GM23338 (cell line): ENCODE results near the gene KLRK1. TPM values are rescaled to one million over a fixed set of nuclear protein-coding genes. Genes with fewer than 3 reads are reported as not detected.

Experiments used
- ATAC-seq: fragments of 200-7000 bp; cut with Tn5 transposase; 3 replicates; pipeline ENCODE4 v1.9.1; 2020
- DNase-seq: peaks from one replicate; pipeline ENCODE4 v3.0.0-alpha.2; 2015; ENCODE audit warnings: low spot score
- H2AFZ ChIP-seq: fragments of 200-600 bp; sonication (generic); 2 replicates; pipeline ENCODE4 v1.8.0; 2016; ENCODE audit warnings: antibody characterized with exemption, mild to moderate bottlenecking, moderate library complexity
- H3F3A ChIP-seq: fragments of 200-600 bp; sonication (generic); replicated peaks from 2 replicates; pipeline ENCODE4 v1.8.0; 2017; ENCODE audit warnings: antibody characterized with exemption, mixed run types, low read depth
- H3K27ac ChIP-seq: fragments of 200-600 bp; sonication (generic); 2 replicates; pipeline ENCODE4 v1.6.1; 2016; ENCODE audit warnings: low read depth
- H3K27me3 ChIP-seq: fragments of 200-600 bp; sonication (generic); 2 replicates; pipeline ENCODE4 v1.8.0; 2016; ENCODE audit warnings: mild to moderate bottlenecking, mixed run types, moderate library complexity; ENCODE audit not compliant: insufficient read depth
- H3K36me3 ChIP-seq: fragments of 200-600 bp; sonication (generic); 2 replicates; pipeline ENCODE4 v1.8.0; 2016; ENCODE audit warnings: mild to moderate bottlenecking; ENCODE audit not compliant: insufficient read depth
- H3K4me1 ChIP-seq: fragments of 200-600 bp; sonication (generic); 2 replicates; pipeline ENCODE4 v1.8.0; 2016; ENCODE audit warnings: mild to moderate bottlenecking, moderate library complexity; ENCODE audit not compliant: insufficient read depth
- H3K4me2 ChIP-seq: fragments of 200-600 bp; sonication (generic); 2 replicates; pipeline ENCODE4 v1.7.1; 2017; ENCODE audit warnings: mixed run types
- H3K4me3 ChIP-seq: fragments of 200-600 bp; sonication (generic); 2 replicates; pipeline ENCODE4 v1.6.1; 2016; ENCODE audit warnings: mixed run types
- H3K79me2 ChIP-seq: fragments of 200-600 bp; sonication (generic); replicated peaks from 2 replicates; pipeline ENCODE4 v1.8.0; 2017; ENCODE audit warnings: mild to moderate bottlenecking; ENCODE audit not compliant: insufficient read depth
- H3K9me2 ChIP-seq: fragments of 200-600 bp; sonication (generic); 2 replicates; pipeline ENCODE4 v1.8.0; 2017; ENCODE audit not compliant: insufficient read depth
- H4K20me1 ChIP-seq: fragments of 200-600 bp; sonication (generic); replicated peaks from 2 replicates; pipeline ENCODE4 v1.8.0; 2017; ENCODE audit warnings: mild to moderate bottlenecking; ENCODE audit not compliant: insufficient read depth
- H3K27ac Mint-ChIP-seq: 2 replicates; pipeline ENCODE4 v1.8.0; 2020; ENCODE audit warnings: inconsistent platforms, mild to moderate bottlenecking, moderate library complexity, mixed read lengths
- H3K27me3 Mint-ChIP-seq: 3 replicates; pipeline ENCODE4 v1.8.0; 2022; ENCODE audit warnings: low read depth, mild to moderate bottlenecking, moderate library complexity, mixed read lengths, inconsistent platforms; ENCODE audit not compliant: insufficient read depth, poor library complexity
- H3K36me3 Mint-ChIP-seq: 3 replicates; pipeline ENCODE4 v1.8.0; 2021; ENCODE audit warnings: low read depth, mild to moderate bottlenecking, inconsistent platforms, moderate library complexity, mixed read lengths
- H3K4me1 Mint-ChIP-seq: 3 replicates; pipeline ENCODE4 v1.8.0; 2020; ENCODE audit warnings: mild to moderate bottlenecking, inconsistent platforms, mixed read lengths
- H3K4me3 Mint-ChIP-seq: 3 replicates; pipeline ENCODE4 v1.8.0; 2021; ENCODE audit warnings: moderate library complexity, mild to moderate bottlenecking, inconsistent platforms, mixed read lengths
- H3K9me3 Mint-ChIP-seq: 3 replicates; pipeline ENCODE4 v1.8.0; 2020; ENCODE audit warnings: moderate library complexity, mild to moderate bottlenecking, inconsistent platforms, mixed read lengths
- CREB1 ChIP-seq: fragments of 250-450 bp; sonication (Bioruptor Pico); IDR thresholded peaks from 2 replicates; pipeline ENCODE4 v1.5.0; 2020; ENCODE audit warnings: low read depth, mild to moderate bottlenecking, moderate library complexity
- EZH2 ChIP-seq: fragments of 200-600 bp; sonication (generic); IDR thresholded peaks from one replicate; pipeline ENCODE4 v1.8.0; 2017; ENCODE audit warnings: antibody characterized with exemption, mild to moderate bottlenecking, low read depth; ENCODE audit not compliant: unreplicated experiment
- EZH2phosphoT487 ChIP-seq: fragments of 200-600 bp; sonication (generic); IDR thresholded peaks from one replicate; pipeline ENCODE4 v1.8.1; 2018; ENCODE audit warnings: antibody characterized with exemption; ENCODE audit not compliant: unreplicated experiment
- JUNB ChIP-seq: IDR thresholded peaks from one replicate; pipeline ENCODE4 v1.6.1; 2016; ENCODE audit warnings: antibody characterized with exemption; ENCODE audit not compliant: unreplicated experiment
- NANOG ChIP-seq: IDR thresholded peaks from 2 replicates; pipeline ENCODE4 v1.6.1; 2016; ENCODE audit warnings: antibody characterized with exemption, borderline replicate concordance
- POLR2AphosphoS5 ChIP-seq: IDR thresholded peaks from 2 replicates; pipeline ENCODE4 v1.6.1; 2016; ENCODE audit warnings: antibody characterized with exemption, low read depth
- STAT1 ChIP-seq: IDR thresholded peaks from one replicate; pipeline ENCODE4 v1.6.1; 2016; ENCODE audit warnings: antibody characterized with exemption; ENCODE audit not compliant: unreplicated experiment
- ZNF114 ChIP-seq: fragments of 250-450 bp; sonication (Bioruptor Pico); IDR thresholded peaks from 2 replicates; pipeline ENCODE4 v1.5.0; 2020; ENCODE audit warnings: mild to moderate bottlenecking, moderate library complexity
- ZNF331 ChIP-seq: fragments of 250-450 bp; sonication (Bioruptor Pico); IDR thresholded peaks from 2 replicates; pipeline ENCODE4 v1.5.0; 2020; ENCODE audit warnings: low read depth, mild to moderate bottlenecking, moderate library complexity
- polyA plus RNA-seq: library from polyadenylated mRNA; unstranded; fragments of >200 nt; fragmentation: Nextera tagmentation; extraction: Ambion mirVana; gene quantifications from 2 replicates; pipeline ENCODE4 v1.2.1, GENCODE V29; 2016
- total RNA-seq: library from RNA; depleted of rRNA; stranded (reverse); fragments of >200 nt; shearing (Covaris generic); gene quantifications from 2 replicates; pipeline ENCODE4 v1.2.3, GENCODE V29; 2014
- TF ChIP-seq, protein P1 (sequence below): IDR thresholded peaks from 2 replicates; pipeline ENCODE4 v1.6.1; 2016; ENCODE audit warnings: antibody characterized with exemption
- TF ChIP-seq, protein P2 (sequence below): IDR thresholded peaks from one replicate; pipeline ENCODE4 v1.6.1; 2018; ENCODE audit warnings: antibody characterized with exemption; ENCODE audit not compliant: unreplicated experiment
- TF ChIP-seq, protein P3 (sequence below): fragments of 250-450 bp; sonication (Bioruptor Pico); IDR thresholded peaks from 2 replicates; pipeline ENCODE4 v1.5.0; 2020; ENCODE audit warnings: mild to moderate bottlenecking, moderate library complexity

Gene KLRK1
- total and polyA plus RNA-seq, 2 experiments from 2014 or later: not detected

DNA sequence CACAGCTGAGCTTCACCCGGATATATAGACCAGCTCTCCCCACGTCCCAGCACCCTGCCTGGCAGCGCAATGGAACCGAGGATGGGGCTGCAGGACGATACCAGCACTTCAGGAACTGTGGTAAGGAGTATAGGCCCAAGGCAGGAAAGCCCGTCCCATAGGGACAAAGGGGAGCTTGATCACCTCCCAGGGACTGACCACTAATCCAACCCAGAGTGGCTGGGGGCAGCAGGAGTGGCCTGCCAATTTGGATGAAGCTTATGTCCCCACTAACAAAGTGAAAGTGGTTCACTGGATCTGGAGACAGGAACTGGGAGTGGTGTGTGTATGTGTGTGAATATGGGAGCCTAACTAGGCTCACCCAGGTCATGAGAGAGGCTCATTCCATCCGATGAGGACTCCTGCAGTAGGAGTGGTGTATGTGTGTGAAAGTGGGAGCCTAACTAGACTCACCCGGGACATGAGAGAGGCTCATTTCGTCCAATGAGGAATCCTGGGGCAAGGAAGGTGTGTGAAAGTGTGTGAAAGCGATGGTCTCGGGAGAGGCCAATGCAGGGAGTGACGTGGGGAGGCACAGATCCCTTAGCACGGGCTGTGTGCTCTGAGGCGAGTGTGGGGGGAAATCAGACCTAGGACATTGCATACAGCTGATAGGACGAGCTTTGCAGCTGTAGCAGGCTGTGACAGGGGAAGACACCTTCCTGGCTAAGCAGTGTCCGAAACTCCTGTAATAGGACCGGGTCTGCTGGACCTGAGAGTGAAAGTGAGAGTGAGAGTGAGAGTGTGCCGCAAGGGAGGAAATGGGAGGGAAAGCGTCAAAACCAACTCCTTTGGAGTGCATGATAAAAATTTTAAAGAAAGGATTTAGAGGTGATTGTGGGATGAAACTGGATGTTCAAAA, 25.7 kb downstream of the KLRK1 start (continued):
- TF ChIP-seq CREB1: no peak
- TF ChIP-seq NANOG: no peak
- no peak for TF ChIP-seq ZNF114 (CRISPR knock-in tag)
- TF ChIP-seq, protein P1, sequence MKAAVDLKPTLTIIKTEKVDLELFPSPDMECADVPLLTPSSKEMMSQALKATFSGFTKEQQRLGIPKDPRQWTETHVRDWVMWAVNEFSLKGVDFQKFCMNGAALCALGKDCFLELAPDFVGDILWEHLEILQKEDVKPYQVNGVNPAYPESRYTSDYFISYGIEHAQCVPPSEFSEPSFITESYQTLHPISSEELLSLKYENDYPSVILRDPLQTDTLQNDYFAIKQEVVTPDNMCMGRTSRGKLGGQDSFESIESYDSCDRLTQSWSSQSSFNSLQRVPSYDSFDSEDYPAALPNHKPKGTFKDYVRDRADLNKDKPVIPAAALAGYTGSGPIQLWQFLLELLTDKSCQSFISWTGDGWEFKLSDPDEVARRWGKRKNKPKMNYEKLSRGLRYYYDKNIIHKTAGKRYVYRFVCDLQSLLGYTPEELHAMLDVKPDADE: no peak
- TF ChIP-seq ZNF331 (CRISPR knock-in tag): no peak

DNA sequence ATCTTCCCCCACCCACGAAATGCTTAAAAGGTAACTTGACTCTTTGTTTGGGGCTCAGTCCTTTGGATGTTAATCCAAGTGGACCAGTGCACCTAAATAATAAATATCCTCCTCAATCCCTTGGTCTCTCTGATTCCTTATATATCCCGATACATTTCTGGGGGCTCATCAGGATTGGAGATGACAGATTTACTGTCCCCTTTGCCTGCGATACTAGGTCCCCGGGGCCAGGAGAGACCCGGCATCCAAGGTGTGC, 26.3 kb downstream of the KLRK1 start:
- Mint-ChIP-seq H3K36me3 (peaks cover 25% of the 10 kb centered on the region), H3K27ac (no peak overlapping the region), H3K4me1 (peaks cover 30% of the 10 kb centered on the region), H3K4me3 (no peak overlapping the region), H3K27me3 (peaks cover 7% of the 10 kb centered on the region), H3K9me3 (peaks cover 25% of the 10 kb centered on the region)
- H3K79me2 ChIP-seq: no peaks in the 10 kb centered on the region
- H4K20me1 ChIP-seq: no peaks in the 10 kb centered on the region
- H3K27me3 ChIP-seq: no peaks in the 10 kb centered on the region
- ATAC-seq: no peak
- peak overlapping the region; percentile 74 for H2AFZ ChIP-seq
- peak overlapping the region; percentile 86 for H3K4me2 ChIP-seq
- H3K9me2 ChIP-seq: no peaks in the 10 kb centered on the region
- H3F3A ChIP-seq: no peaks in the 10 kb centered on the region
- H3K36me3 ChIP-seq: no peaks in the 10 kb centered on the region
- H3K4me1 ChIP-seq: peaks cover 47% of the 10 kb centered on the region
- H3K27ac ChIP-seq: no peak overlapping the region
- DNase-seq: no peak
- peak overlapping the region; percentile 58; the same call in 1 of the 2 replicates for H3K4me3 ChIP-seq
- TF ChIP-seq EZH2phosphoT487 (no peak), STAT1 (no peak), EZH2 (no peak), ZNF114 (CRISPR knock-in tag) (no peak), ZNF331 (CRISPR knock-in tag) (no peak), JUNB (no peak), CREB1 (no peak), POLR2AphosphoS5 (no peak), NANOG (no peak)
- TF ChIP-seq, protein P2, sequence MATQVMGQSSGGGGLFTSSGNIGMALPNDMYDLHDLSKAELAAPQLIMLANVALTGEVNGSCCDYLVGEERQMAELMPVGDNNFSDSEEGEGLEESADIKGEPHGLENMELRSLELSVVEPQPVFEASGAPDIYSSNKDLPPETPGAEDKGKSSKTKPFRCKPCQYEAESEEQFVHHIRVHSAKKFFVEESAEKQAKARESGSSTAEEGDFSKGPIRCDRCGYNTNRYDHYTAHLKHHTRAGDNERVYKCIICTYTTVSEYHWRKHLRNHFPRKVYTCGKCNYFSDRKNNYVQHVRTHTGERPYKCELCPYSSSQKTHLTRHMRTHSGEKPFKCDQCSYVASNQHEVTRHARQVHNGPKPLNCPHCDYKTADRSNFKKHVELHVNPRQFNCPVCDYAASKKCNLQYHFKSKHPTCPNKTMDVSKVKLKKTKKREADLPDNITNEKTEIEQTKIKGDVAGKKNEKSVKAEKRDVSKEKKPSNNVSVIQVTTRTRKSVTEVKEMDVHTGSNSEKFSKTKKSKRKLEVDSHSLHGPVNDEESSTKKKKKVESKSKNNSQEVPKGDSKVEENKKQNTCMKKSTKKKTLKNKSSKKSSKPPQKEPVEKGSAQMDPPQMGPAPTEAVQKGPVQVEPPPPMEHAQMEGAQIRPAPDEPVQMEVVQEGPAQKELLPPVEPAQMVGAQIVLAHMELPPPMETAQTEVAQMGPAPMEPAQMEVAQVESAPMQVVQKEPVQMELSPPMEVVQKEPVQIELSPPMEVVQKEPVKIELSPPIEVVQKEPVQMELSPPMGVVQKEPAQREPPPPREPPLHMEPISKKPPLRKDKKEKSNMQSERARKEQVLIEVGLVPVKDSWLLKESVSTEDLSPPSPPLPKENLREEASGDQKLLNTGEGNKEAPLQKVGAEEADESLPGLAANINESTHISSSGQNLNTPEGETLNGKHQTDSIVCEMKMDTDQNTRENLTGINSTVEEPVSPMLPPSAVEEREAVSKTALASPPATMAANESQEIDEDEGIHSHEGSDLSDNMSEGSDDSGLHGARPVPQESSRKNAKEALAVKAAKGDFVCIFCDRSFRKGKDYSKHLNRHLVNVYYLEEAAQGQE: no peak
- TF ChIP-seq, protein P3, sequence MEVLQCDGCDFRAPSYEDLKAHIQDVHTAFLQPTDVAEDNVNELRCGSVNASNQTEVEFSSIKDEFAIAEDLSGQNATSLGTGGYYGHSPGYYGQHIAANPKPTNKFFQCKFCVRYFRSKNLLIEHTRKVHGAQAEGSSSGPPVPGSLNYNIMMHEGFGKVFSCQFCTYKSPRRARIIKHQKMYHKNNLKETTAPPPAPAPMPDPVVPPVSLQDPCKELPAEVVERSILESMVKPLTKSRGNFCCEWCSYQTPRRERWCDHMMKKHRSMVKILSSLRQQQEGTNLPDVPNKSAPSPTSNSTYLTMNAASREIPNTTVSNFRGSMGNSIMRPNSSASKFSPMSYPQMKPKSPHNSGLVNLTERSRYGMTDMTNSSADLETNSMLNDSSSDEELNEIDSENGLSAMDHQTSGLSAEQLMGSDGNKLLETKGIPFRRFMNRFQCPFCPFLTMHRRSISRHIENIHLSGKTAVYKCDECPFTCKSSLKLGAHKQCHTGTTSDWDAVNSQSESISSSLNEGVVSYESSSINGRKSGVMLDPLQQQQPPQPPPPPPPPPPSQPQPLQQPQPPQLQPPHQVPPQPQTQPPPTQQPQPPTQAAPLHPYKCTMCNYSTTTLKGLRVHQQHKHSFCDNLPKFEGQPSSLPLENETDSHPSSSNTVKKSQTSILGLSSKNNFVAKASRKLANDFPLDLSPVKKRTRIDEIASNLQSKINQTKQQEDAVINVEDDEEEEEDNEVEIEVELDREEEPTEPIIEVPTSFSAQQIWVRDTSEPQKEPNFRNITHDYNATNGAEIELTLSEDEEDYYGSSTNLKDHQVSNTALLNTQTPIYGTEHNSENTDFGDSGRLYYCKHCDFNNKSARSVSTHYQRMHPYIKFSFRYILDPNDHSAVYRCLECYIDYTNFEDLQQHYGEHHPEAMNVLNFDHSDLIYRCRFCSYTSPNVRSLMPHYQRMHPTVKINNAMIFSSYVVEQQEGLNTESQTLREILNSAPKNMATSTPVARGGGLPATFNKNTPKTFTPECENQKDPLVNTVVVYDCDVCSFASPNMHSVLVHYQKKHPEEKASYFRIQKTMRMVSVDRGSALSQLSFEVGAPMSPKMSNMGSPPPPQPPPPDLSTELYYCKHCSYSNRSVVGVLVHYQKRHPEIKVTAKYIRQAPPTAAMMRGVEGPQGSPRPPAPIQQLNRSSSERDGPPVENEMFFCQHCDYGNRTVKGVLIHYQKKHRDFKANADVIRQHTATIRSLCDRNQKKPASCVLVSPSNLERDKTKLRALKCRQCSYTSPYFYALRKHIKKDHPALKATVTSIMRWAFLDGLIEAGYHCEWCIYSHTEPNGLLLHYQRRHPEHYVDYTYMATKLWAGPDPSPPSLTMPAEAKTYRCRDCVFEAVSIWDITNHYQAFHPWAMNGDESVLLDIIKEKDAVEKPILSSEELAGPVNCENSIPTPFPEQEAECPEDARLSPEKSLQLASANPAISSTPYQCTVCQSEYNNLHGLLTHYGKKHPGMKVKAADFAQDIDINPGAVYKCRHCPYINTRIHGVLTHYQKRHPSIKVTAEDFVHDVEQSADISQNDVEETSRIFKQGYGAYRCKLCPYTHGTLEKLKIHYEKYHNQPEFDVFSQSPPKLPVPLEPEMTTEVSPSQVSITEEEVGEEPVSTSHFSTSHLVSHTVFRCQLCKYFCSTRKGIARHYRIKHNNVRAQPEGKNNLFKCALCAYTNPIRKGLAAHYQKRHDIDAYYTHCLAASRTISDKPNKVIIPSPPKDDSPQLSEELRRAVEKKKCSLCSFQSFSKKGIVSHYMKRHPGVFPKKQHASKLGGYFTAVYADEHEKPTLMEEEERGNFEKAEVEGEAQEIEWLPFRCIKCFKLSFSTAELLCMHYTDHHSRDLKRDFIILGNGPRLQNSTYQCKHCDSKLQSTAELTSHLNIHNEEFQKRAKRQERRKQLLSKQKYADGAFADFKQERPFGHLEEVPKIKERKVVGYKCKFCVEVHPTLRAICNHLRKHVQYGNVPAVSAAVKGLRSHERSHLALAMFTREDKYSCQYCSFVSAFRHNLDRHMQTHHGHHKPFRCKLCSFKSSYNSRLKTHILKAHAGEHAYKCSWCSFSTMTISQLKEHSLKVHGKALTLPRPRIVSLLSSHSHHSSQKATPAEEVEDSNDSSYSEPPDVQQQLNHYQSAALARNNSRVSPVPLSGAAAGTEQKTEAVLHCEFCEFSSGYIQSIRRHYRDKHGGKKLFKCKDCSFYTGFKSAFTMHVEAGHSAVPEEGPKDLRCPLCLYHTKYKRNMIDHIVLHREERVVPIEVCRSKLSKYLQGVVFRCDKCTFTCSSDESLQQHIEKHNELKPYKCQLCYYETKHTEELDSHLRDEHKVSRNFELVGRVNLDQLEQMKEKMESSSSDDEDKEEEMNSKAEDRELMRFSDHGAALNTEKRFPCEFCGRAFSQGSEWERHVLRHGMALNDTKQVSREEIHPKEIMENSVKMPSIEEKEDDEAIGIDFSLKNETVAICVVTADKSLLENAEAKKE: no peak
- TF ChIP-seq, protein P1: no peak
